HG02870 (cell line): Measurements from ENCODE around the gene MARVELD3.

Experiments used
- ATAC-seq: cut with Tn5 transposase; IDR thresholded peaks from one replicate; pipeline ENCODE4 v1.9.1; 2021; ENCODE audit warnings: mild to moderate bottlenecking, moderate library complexity; ENCODE audit not compliant: unreplicated experiment

MARVELD3 gene

GRCh38 chr16:71622088-71622487 lies 3.9 kb upstream of the MARVELD3 start:
- ATAC-seq = no peak

- ATAC-seq = no peak
Observed at GRCh38 chr16:71623597-71623996, 2.4 kb upstream of the MARVELD3 start.

GRCh38 chr16:71625113-71625850 lies 702 bp upstream of the MARVELD3 start:
- ATAC-seq = no peak

- ATAC-seq = no peak
Observed at GRCh38 chr16:71626858-71627213, 852 bp downstream of the MARVELD3 start.

- no peak for ATAC-seq
Observed at GRCh38 chr16:71627731-71628181, 1.8 kb downstream of the MARVELD3 start.

GRCh38 chr16:71628810-71629209 lies 2.8 kb downstream of the MARVELD3 start:
- ATAC-seq = no peak

GRCh38 chr16:71629278-71630016 lies 3.5 kb downstream of the MARVELD3 start:
- no peak for ATAC-seq

GRCh38 chr16:71630808-71631207 lies 4.8 kb downstream of the MARVELD3 start:
- no peak for ATAC-seq

- no peak for ATAC-seq
Observed at GRCh38 chr16:71631776-71632175, 5.8 kb downstream of the MARVELD3 start.

GRCh38 chr16:71635632-71636031 lies 9.6 kb downstream of the MARVELD3 start:
- ATAC-seq = no peak

GRCh38 chr16:71637398-71637797 lies 11.4 kb downstream of the MARVELD3 start:
- ATAC-seq = no peak

GRCh38 chr16:71645450-71645849 lies 19.5 kb downstream of the MARVELD3 start:
- no peak for ATAC-seq

- no peak for ATAC-seq
Observed at GRCh38 chr16:71647391-71647790, 21.4 kb downstream of the MARVELD3 start.

GRCh38 chr16:71648162-71648561 lies 22.2 kb downstream of the MARVELD3 start:
- ATAC-seq = no peak

- no peak for ATAC-seq
Observed at GRCh38 chr16:71648921-71649320, 22.9 kb downstream of the MARVELD3 start.

GRCh38 chr16:71649704-71650103 lies 23.7 kb downstream of the MARVELD3 start:
- ATAC-seq = no peak

- no peak for ATAC-seq
Observed at GRCh38 chr16:71658771-71659170, 32.8 kb downstream of the MARVELD3 start.

GRCh38 chr16:71659471-71659870 lies 33.5 kb downstream of the MARVELD3 start:
- no peak for ATAC-seq

- no peak for ATAC-seq
Observed at GRCh38 chr16:71666264-71666663, 40.3 kb downstream of the MARVELD3 start.

GRCh38 chr16:71666928-71667707 lies 41.1 kb downstream of the MARVELD3 start:
- ATAC-seq = no peak

GRCh38 chr16:71669926-71670536 lies 44.0 kb downstream of the MARVELD3 start:
- ATAC-seq = no peak
